PC-9 (cell line): Measurements from ENCODE around the gene TEX38. TPM values are rescaled to one million over a fixed set of nuclear protein-coding genes. Genes with fewer than 3 reads are reported as not detected.
"Not testable (repeated sequence)": the region's sequence is repeated elsewhere in the genome, so short reads cannot be mapped to it uniquely, and the experiment has no call there.

Source experiments
- BruUV-seq: library from RNA; stranded (reverse); fragments of 400-500 nt; replicated peaks from 2 replicates; lab custom pipeline; 2021; lab: Mats Ljungman, UMichigan
- CTCF ChIA-PET: fragments of 300-600 bp; sonication (Branson Sonifier 250); formaldehyde crosslinking; loops from one replicate; lab custom pipeline; 2022; ENCODE audit warnings: antibody characterized with exemption; lab: Charles Lee
- POLR2A ChIA-PET: fragments of 300-600 bp; sonication (Branson Sonifier 250); formaldehyde crosslinking; loops from one replicate; lab custom pipeline; 2022; ENCODE audit warnings: antibody characterized with exemption; ENCODE audit not compliant: unreplicated experiment; lab: Charles Lee
- DNase-seq, 2 experiments: peaks; one replicate each; pipeline versions ENCODE4 v3.0.0 to v3.0.0-alpha.2; 2015 to 2022; ENCODE audit warnings: mixed read lengths in 1 of 2
- H2AFZ ChIP-seq: fragments of 200-600 bp; sonication (generic); 2 replicates; pipeline ENCODE4 v1.8.1; 2017; ENCODE audit warnings: antibody characterized with exemption
- H3F3A ChIP-seq: fragments of 200-600 bp; sonication (generic); 2 replicates; pipeline ENCODE4 v1.8.1; 2017; ENCODE audit warnings: antibody characterized with exemption, mild to moderate bottlenecking, low read depth; ENCODE audit not compliant: insufficient read depth
- H3K27ac ChIP-seq: fragments of 200-600 bp; sonication (generic); 2 replicates; pipeline ENCODE4 v1.6.1; 2016; ENCODE audit warnings: mixed run types
- H3K27me3 ChIP-seq: fragments of 200-600 bp; sonication (generic); 2 replicates; pipeline ENCODE4 v1.6.1; 2016; ENCODE audit warnings: low read depth, mixed run types; ENCODE audit not compliant: insufficient read depth
- H3K36me3 ChIP-seq: fragments of 200-600 bp; sonication (generic); 2 replicates; pipeline ENCODE4 v1.6.1; 2016; ENCODE audit warnings: low read depth, mixed run types
- H3K4me1 ChIP-seq: fragments of 200-600 bp; sonication (generic); replicated peaks from 2 replicates; pipeline ENCODE4 v1.6.1; 2016; ENCODE audit warnings: mixed run types; ENCODE audit not compliant: insufficient read depth
- H3K4me2 ChIP-seq: fragments of 200-600 bp; sonication (generic); 2 replicates; pipeline ENCODE4 v1.6.1; 2017; ENCODE audit warnings: mixed run types
- H3K4me3 ChIP-seq: fragments of 200-600 bp; sonication (generic); 2 replicates; pipeline ENCODE4 v1.6.1; 2016; ENCODE audit warnings: mixed run types
- H3K79me2 ChIP-seq: fragments of 200-600 bp; sonication (generic); 2 replicates; pipeline ENCODE4 v1.6.1; 2017; ENCODE audit warnings: low read depth, mixed run types
- H3K9me2 ChIP-seq: fragments of 200-600 bp; sonication (generic); 2 replicates; pipeline ENCODE4 v1.8.1; 2017; ENCODE audit warnings: mild to moderate bottlenecking; ENCODE audit not compliant: insufficient read depth
- H3K9me3 ChIP-seq: fragments of 200-600 bp; sonication (generic); 2 replicates; pipeline ENCODE4 v1.8.1; 2016; ENCODE audit warnings: low read depth; ENCODE audit not compliant: insufficient read depth
- H4K20me1 ChIP-seq: fragments of 200-600 bp; sonication (generic); 2 replicates; pipeline ENCODE4 v1.8.1; 2017; ENCODE audit not compliant: insufficient read depth
- EZH2 ChIP-seq: fragments of 200-600 bp; sonication (generic); IDR thresholded peaks from 2 replicates; pipeline ENCODE4 v1.8.0; 2017; ENCODE audit warnings: antibody characterized with exemption, low read depth
- intact Hi-C: fragments of 100-400 bp; cut with micrococcal nuclease; formaldehyde crosslinking; loops from one replicate; pipeline ENCODE4 v1.10.0; 2022; ENCODE audit not compliant: unreplicated experiment
- total RNA-seq: library from RNA; stranded (reverse); gene quantifications from 2 replicates; pipeline ENCODE4 v1.2.3, GENCODE V29; 2021
- TF ChIP-seq, protein P1 (sequence below): fragments of 200-600 bp; sonication (generic); conservative IDR thresholded peaks from 2 replicates; pipeline ENCODE4 v1.6.1; 2017; ENCODE audit warnings: mixed run types, antibody characterized with exemption, mild to moderate bottlenecking, moderate library complexity

The TEX38 gene
- total RNA-seq, 1 experiment from 2014 or later: not detected

DNA sequence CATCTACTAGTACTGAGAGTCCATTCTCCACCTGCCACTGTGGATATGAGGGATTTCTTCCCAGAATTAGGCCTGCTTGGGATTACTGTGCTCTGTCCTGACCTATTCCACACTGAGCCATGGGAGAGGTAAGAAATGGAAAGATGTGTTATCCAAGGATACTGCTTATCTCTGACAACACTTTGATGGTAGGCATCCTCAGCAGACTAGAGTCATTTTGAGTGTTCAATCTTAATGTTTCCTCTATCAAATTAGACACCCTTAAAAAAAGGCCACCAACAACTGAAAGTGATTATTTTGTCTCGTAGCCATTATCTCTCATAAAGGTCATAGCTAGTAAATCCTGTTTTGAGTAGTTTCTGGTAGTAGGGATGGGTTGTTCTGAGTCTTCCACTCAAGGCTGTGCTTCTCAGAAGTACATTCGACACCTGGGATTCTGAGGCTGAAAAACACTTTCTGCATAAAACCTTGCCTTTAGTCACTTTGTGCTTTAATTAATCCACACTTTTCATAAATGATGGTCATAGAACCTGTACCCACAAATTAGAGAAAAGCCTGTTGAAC lies 12.3 kb upstream of the TEX38 start:
- Histone ChIP-seq H3K27me3 (no peaks in the 10 kb centered on the region), H3K4me2 (no peak overlapping the region), H3K4me3 (no peak overlapping the region), H4K20me1 (no peaks in the 10 kb centered on the region), H3K79me2 (no peaks in the 10 kb centered on the region), H3K4me1 (no peaks in the 10 kb centered on the region), H3K9me3 (no peaks in the 10 kb centered on the region), H3K9me2 (no peaks in the 10 kb centered on the region), H3K36me3 (peaks cover 14% of the 10 kb centered on the region; the same call in 1 of the 2 replicates), H2AFZ (no peak overlapping the region), H3F3A (no peaks in the 10 kb centered on the region; the same call in 1 of the 2 replicates), H3K27ac (no peak overlapping the region)
- no peak for DNase-seq
- TF ChIP-seq, protein P1, sequence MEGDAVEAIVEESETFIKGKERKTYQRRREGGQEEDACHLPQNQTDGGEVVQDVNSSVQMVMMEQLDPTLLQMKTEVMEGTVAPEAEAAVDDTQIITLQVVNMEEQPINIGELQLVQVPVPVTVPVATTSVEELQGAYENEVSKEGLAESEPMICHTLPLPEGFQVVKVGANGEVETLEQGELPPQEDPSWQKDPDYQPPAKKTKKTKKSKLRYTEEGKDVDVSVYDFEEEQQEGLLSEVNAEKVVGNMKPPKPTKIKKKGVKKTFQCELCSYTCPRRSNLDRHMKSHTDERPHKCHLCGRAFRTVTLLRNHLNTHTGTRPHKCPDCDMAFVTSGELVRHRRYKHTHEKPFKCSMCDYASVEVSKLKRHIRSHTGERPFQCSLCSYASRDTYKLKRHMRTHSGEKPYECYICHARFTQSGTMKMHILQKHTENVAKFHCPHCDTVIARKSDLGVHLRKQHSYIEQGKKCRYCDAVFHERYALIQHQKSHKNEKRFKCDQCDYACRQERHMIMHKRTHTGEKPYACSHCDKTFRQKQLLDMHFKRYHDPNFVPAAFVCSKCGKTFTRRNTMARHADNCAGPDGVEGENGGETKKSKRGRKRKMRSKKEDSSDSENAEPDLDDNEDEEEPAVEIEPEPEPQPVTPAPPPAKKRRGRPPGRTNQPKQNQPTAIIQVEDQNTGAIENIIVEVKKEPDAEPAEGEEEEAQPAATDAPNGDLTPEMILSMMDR: no peak
- TF ChIP-seq EZH2: no peak
- no TSS peak for BruUV-seq
- ChIA-PET CTCF (interaction anchor here (0.6 kb wide), 1 partner anchor 535 kb away, joined by 3 read pairs; no protein-coding TSS in a partner anchor), POLR2A (no interaction called here)
- intact Hi-C loops: no loop called here

DNA sequence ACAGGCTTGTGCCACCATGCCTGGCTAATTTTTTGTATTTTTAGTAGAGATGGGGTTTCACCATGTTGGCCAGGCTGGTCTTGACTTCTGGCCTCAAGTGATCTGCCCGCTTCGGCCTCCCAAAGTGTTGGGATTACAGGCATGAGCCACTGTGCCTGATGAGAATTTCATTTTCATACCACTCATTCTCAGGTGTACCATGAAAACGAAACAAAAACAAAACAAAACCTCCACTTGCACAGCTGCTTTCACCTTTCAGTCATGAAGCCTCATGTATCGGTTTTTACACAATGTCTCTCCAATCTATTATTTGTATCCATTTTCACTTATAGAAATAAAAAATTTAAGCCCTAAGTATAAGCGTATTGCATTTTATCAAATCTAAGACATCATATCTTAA lies 11.5 kb upstream of the TEX38 start:
- intact Hi-C loops, H3K27me3 ChIP-seq, H4K20me1 ChIP-seq, H2AFZ ChIP-seq, H3K4me3 ChIP-seq, DNase-seq, H3F3A ChIP-seq, H3K79me2 ChIP-seq, H3K27ac ChIP-seq, H3K9me2 ChIP-seq, BruUV-seq, H3K36me3 ChIP-seq, H3K4me2 ChIP-seq, H3K4me1 ChIP-seq, H3K9me3 ChIP-seq, CTCF ChIA-PET: not testable (repeated sequence)
- POLR2A ChIA-PET: interaction anchor here (0.7 kb wide), 1 partner anchor 44 kb away, joined by 3 read pairs; no protein-coding TSS in a partner anchor

DNA sequence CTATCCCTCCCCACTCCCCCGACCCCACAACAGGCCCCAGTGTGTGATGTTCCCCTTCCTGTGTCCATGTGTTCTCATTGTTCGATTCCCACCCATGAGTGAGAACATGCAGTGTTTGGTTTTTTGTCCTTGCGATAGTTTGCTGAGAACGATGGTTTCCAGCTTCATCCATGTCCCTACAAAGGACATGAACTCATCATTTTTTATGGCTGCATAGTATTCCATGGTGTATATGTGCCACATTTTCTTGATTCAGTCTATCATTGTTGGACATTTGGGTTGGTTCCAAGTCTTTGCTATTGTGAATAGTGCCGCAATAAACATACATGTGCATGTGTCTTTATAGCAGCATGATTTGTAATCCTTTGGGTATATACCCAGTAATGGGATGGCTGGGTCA lies 8.7 kb upstream of the TEX38 start:
- H3K4me3 ChIP-seq, H4K20me1 ChIP-seq, POLR2A ChIA-PET, BruUV-seq, H3K36me3 ChIP-seq, DNase-seq, H3K9me2 ChIP-seq, H3K4me2 ChIP-seq, intact Hi-C loops, H3K9me3 ChIP-seq, H3F3A ChIP-seq, CTCF ChIA-PET, H3K27me3 ChIP-seq, H2AFZ ChIP-seq, H3K27ac ChIP-seq: not testable (repeated sequence)
- peaks cover 20% of the 10 kb centered on the region for H3K79me2 ChIP-seq
- peaks cover 10% of the 10 kb centered on the region; the same call in 1 of the 2 replicates for H3K4me1 ChIP-seq

DNA sequence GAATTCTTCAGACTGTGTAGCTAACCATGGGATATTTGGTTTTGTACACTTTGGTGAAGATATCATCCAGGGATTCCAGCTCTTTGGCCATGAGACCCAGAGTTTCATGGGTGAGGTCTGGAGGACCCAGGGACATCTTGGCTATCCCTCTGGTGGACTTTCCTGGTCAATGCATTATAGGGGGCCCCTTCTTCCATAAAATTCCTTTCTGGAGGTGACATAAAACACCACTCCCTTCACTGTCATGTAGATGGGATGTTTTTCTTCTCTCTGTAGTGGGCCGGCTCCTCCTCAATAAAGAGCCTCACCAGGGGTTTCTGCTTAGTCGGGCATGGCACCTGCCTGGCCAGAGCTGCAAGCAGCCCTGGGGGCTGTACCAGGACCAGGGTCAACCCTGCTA lies 5.7 kb upstream of the TEX38 start:
- Histone ChIP-seq H4K20me1 (no peaks in the 10 kb centered on the region), H3K4me3 (no peak overlapping the region), H2AFZ (no peak overlapping the region), H3K4me1 (peaks cover 10% of the 10 kb centered on the region; the same call in 1 of the 2 replicates), H3K36me3 (no peaks in the 10 kb centered on the region), H3K27ac (no peak overlapping the region), H3F3A (peaks cover 12% of the 10 kb centered on the region), H3K27me3 (no peaks in the 10 kb centered on the region), H3K79me2 (peaks cover 20% of the 10 kb centered on the region), H3K9me3 (no peaks in the 10 kb centered on the region), H3K9me2 (no peaks in the 10 kb centered on the region), H3K4me2 (no peak overlapping the region)
- ChIA-PET POLR2A (no interaction called here), CTCF (no interaction called here)
- no peak for DNase-seq
- no TSS peak for BruUV-seq
- intact Hi-C loops: loop anchor here (5.0 kb wide), 1 partner anchor 64 kb away; the partner anchor contains the start of gene MKNK1
- no peak for TF ChIP-seq EZH2
- TF ChIP-seq, protein P1: no peak
